H1 (cell line): ENCODE results near the gene MAP6D1. TPM values are rescaled to one million over a fixed set of nuclear protein-coding genes. Genes with fewer than 3 reads are reported as not detected.

Experiments used
- CTCF ChIA-PET: fragments of 300-600 bp; sonication (Branson Sonifier 250); formaldehyde crosslinking; loops from one replicate; lab custom pipeline; 2021; ENCODE audit not compliant: partially characterized antibody; lab: Charles Lee
- POLR2A ChIA-PET: fragments of 300-600 bp; sonication (Branson Sonifier 250); formaldehyde crosslinking; loops from one replicate; lab custom pipeline; 2021; ENCODE audit warnings: inconsistent platforms; ENCODE audit not compliant: partially characterized antibody; lab: Charles Lee
- DNase-seq, 2 experiments: peaks; one replicate each; pipeline versions ENCODE4 v3.0.0 to v3.0.0-alpha.2; 2010 to 2022; ENCODE audit warnings: low spot score in 2 of 2, low read depth in 1 of 2, mixed read lengths in 1 of 2
- FAIRE-seq: peaks from 2 replicates; lab custom pipeline; 2011; peaks lifted over from hg19 to GRCh38; lab: Jason Lieb, UNC
- H2AFZ ChIP-seq: 2 replicates; pipeline ENCODE4 v1.8.1; 2012; ENCODE audit warnings: low read length, inconsistent platforms
- H2AK5ac ChIP-seq: 2 replicates; pipeline ENCODE4 v1.6.1; 2013; ENCODE audit warnings: low read depth, low read length
- H2BK120ac ChIP-seq: replicated peaks from 2 replicates; pipeline ENCODE3; 2013; ENCODE audit warnings: low read depth, low read length, inconsistent platforms
- H2BK12ac ChIP-seq: 2 replicates; pipeline ENCODE4 v1.6.1; 2013; ENCODE audit warnings: low read depth, low read length
- H2BK15ac ChIP-seq: 2 replicates; pipeline ENCODE4 v1.6.1; 2013; ENCODE audit warnings: low read length
- H2BK20ac ChIP-seq: 2 replicates; pipeline ENCODE4 v1.6.1; 2013; ENCODE audit warnings: low read length
- H2BK5ac ChIP-seq: 2 replicates; pipeline ENCODE4 v1.6.1; 2013; ENCODE audit warnings: low read depth, low read length
- H3K14ac ChIP-seq: 2 replicates; pipeline ENCODE4 v1.6.1; 2013; ENCODE audit warnings: inconsistent platforms; ENCODE audit not compliant: insufficient read length
- H3K18ac ChIP-seq: 2 replicates; pipeline ENCODE4 v1.6.1; 2013; ENCODE audit warnings: low read length; ENCODE audit errors: extremely low read depth
- H3K23ac ChIP-seq: 2 replicates; pipeline ENCODE4 v1.6.1; 2013; ENCODE audit warnings: inconsistent platforms; ENCODE audit not compliant: insufficient read length
- H3K23me2 ChIP-seq: 2 replicates; pipeline ENCODE4 v1.6.1; 2013; ENCODE audit warnings: low read depth, low read length
- H3K27ac ChIP-seq: 2 replicates; pipeline ENCODE4 v1.6.1; 2011; ENCODE audit warnings: low read depth, low read length, inconsistent platforms
- H3K27me3 ChIP-seq, 4 experiments: replicated peaks in 1 of 4; 1 replicate in 1 of 4; 2 replicates in 3 of 4; pipeline versions ENCODE4 v1.6.1 to v1.8.1; 2011 to 2013; ENCODE audit warnings: low read length in 3 of 4, mild to moderate bottlenecking in 3 of 4, inconsistent platforms in 2 of 4, mixed read lengths in 2 of 4, moderate library complexity in 1 of 4; ENCODE audit not compliant: control insufficient read depth in 3 of 4, insufficient read depth in 3 of 4; ENCODE audit errors: extremely low read depth in 1 of 4
- H3K36me3 ChIP-seq, 4 experiments: 2 replicates each; pipeline versions ENCODE4 v1.6.1 to v1.8.1; 2011 to 2013; ENCODE audit warnings: mild to moderate bottlenecking in 4 of 4, low read length in 3 of 4, moderate library complexity in 2 of 4, control low read depth in 1 of 4, inconsistent platforms in 1 of 4; ENCODE audit not compliant: insufficient read depth in 4 of 4, control insufficient read depth in 2 of 4
- H3K4ac ChIP-seq: replicated peaks from 2 replicates; pipeline ENCODE3; 2013; ENCODE audit warnings: low read length, low read depth, mixed read lengths, inconsistent platforms; ENCODE audit not compliant: insufficient read length
- H3K4me1 ChIP-seq, 4 experiments: replicated peaks in 1 of 4; 1 replicate in 1 of 4; 2 replicates in 3 of 4; pipeline versions ENCODE4 v1.6.1 to v1.8.1; 2011 to 2013; ENCODE audit warnings: low read length in 3 of 4, inconsistent platforms in 2 of 4, mixed read lengths in 1 of 4; ENCODE audit not compliant: insufficient read depth in 4 of 4, control insufficient read depth in 3 of 4
- H3K4me2 ChIP-seq, 2 experiments: 2 replicates each; pipeline versions ENCODE4 v1.6.1 to v1.8.1; 2011 to 2013; ENCODE audit warnings: low read depth in 2 of 2, low read length in 2 of 2, control low read depth in 1 of 2, inconsistent platforms in 1 of 2, mild to moderate bottlenecking in 1 of 2; ENCODE audit not compliant: insufficient read depth in 1 of 2
- H3K4me3 ChIP-seq, 4 experiments: fragments of 200-600, 300-600 bp in 1 of 4; sonication (generic), shearing (Covaris generic), sonication (Bioruptor Twin) in 1 of 4; 2 replicates each; pipeline versions ENCODE4 v1.5.1 to v1.8.1; 2011 to 2016; ENCODE audit warnings: low read length in 4 of 4, low read depth in 3 of 4, control low read depth in 2 of 4, inconsistent platforms in 2 of 4, mild to moderate bottlenecking in 2 of 4, mixed read lengths in 1 of 4, moderate library complexity in 1 of 4; ENCODE audit not compliant: insufficient read depth in 2 of 4; ENCODE audit errors: extremely low read depth in 1 of 4
- H3K56ac ChIP-seq: replicated peaks from 2 replicates; pipeline ENCODE3; 2013; ENCODE audit warnings: low read depth, mild to moderate bottlenecking, mixed read lengths, low read length, inconsistent platforms; ENCODE audit not compliant: insufficient read length
- H3K79me1 ChIP-seq: 2 replicates; pipeline ENCODE4 v1.6.1; 2013; ENCODE audit warnings: low read depth, low read length, control low read depth
- H3K79me2 ChIP-seq, 2 experiments: 2 replicates each; pipeline versions ENCODE4 v1.6.1 to v1.8.1; 2012 to 2013; ENCODE audit warnings: low read length in 2 of 2, mild to moderate bottlenecking in 2 of 2, inconsistent platforms in 1 of 2; ENCODE audit not compliant: insufficient read depth in 2 of 2, control insufficient read depth in 1 of 2
- H3K9ac ChIP-seq, 4 experiments: replicated peaks in 1 of 4; 1 replicate in 1 of 4; 2 replicates in 3 of 4; pipeline versions ENCODE4 v1.6.1 to v1.8.1; 2011 to 2013; ENCODE audit warnings: low read depth in 3 of 4, low read length in 3 of 4, control low read depth in 2 of 4, mild to moderate bottlenecking in 2 of 4, moderate library complexity in 2 of 4, inconsistent platforms in 1 of 4; ENCODE audit errors: extremely low read depth in 1 of 4
- H3K9me3 ChIP-seq, 2 experiments: 2 replicates each; pipeline versions ENCODE4 v1.6.1 to v1.8.1; 2012 to 2013; ENCODE audit warnings: mild to moderate bottlenecking in 2 of 2, moderate library complexity in 2 of 2, control low read depth in 1 of 2, inconsistent platforms in 1 of 2, low read depth in 1 of 2, low read length in 1 of 2, mixed read lengths in 1 of 2; ENCODE audit not compliant: insufficient read depth in 2 of 2
- H4K20me1 ChIP-seq, 2 experiments: replicated peaks in 1 of 2; 2 replicates each; pipeline versions ENCODE3 to v1.8.1; 2011 to 2013; ENCODE audit warnings: inconsistent platforms in 2 of 2, low read length in 2 of 2, mild to moderate bottlenecking in 1 of 2; ENCODE audit not compliant: insufficient read depth in 2 of 2, control insufficient read depth in 1 of 2
- H4K5ac ChIP-seq: 2 replicates; pipeline ENCODE4 v1.6.1; 2013; ENCODE audit warnings: low read length, low read depth, mixed read lengths, inconsistent platforms; ENCODE audit not compliant: insufficient read length
- H4K8ac ChIP-seq: 2 replicates; pipeline ENCODE4 v1.8.0; 2013; ENCODE audit warnings: mild to moderate bottlenecking, moderate library complexity, low read length, inconsistent platforms; ENCODE audit not compliant: insufficient read depth; ENCODE audit errors: extremely low read depth
- H4K91ac ChIP-seq: replicated peaks from 2 replicates; pipeline ENCODE3; 2013; ENCODE audit warnings: low read length, mixed read lengths, inconsistent platforms; ENCODE audit not compliant: insufficient read length
- ATF2 ChIP-seq: IDR thresholded peaks from 2 replicates; pipeline ENCODE4 v1.6.1; 2012; ENCODE audit warnings: low read length, inconsistent platforms
- CTBP2 ChIP-seq: IDR thresholded peaks from 2 replicates; pipeline ENCODE4 v1.7.0; 2011; ENCODE audit warnings: borderline replicate concordance, mild to moderate bottlenecking, moderate library complexity, mixed read lengths, low read length; ENCODE audit not compliant: insufficient read depth, insufficient read length
- E2F6 ChIP-seq: IDR thresholded peaks from 2 replicates; pipeline ENCODE4 v1.6.1; 2012; ENCODE audit warnings: inconsistent platforms
- EZH2 ChIP-seq: fragments of 200-600 bp; sonication (generic); IDR thresholded peaks from 2 replicates; pipeline ENCODE4 v1.7.1; 2012; ENCODE audit warnings: low read depth, mild to moderate bottlenecking, moderate library complexity, low read length, inconsistent platforms; ENCODE audit not compliant: severe bottlenecking
- GABPA ChIP-seq: IDR thresholded peaks from 2 replicates; pipeline ENCODE4 v1.6.1; 2011; ENCODE audit warnings: mild to moderate bottlenecking, low read length, moderate library complexity, borderline replicate concordance; ENCODE audit not compliant: insufficient read depth
- NANOG ChIP-seq: IDR thresholded peaks from 2 replicates; pipeline ENCODE4 v1.6.1; 2011; ENCODE audit warnings: low read length, low read depth, mild to moderate bottlenecking, inconsistent platforms; ENCODE audit not compliant: insufficient read depth, poor library complexity, severe bottlenecking
- NRF1 ChIP-seq: IDR thresholded peaks from 2 replicates; pipeline ENCODE4 v1.6.1; 2011; ENCODE audit warnings: mild to moderate bottlenecking, low read depth, low read length, improper control_type of control experiment
- RAD21 ChIP-seq, 2 experiments: IDR thresholded peaks in 1 of 2; conservative IDR thresholded peaks in 1 of 2; 2 replicates each; pipeline ENCODE4 v1.6.1; 2011; ENCODE audit warnings: low read depth in 2 of 2, low read length in 2 of 2, improper control_type of control experiment in 1 of 2, inconsistent platforms in 1 of 2, mild to moderate bottlenecking in 1 of 2, moderate library complexity in 1 of 2
- RXRA ChIP-seq: IDR thresholded peaks from 2 replicates; pipeline ENCODE4 v1.6.1; 2011; ENCODE audit warnings: low read depth, mild to moderate bottlenecking, low read length, moderate library complexity; ENCODE audit not compliant: insufficient read depth
- SAP30 ChIP-seq: fragments of 300-600 bp; sonication (generic); IDR thresholded peaks from 2 replicates; pipeline ENCODE4 v1.7.1; 2012; ENCODE audit warnings: low read length, moderate library complexity, mild to moderate bottlenecking, inconsistent platforms; ENCODE audit not compliant: insufficient read depth, insufficient replicate concordance
- WGBS, 2 experiments: shearing (Covaris generic) in 1 of 2; methylation state at CpG; one replicate each; pipeline versions ENCODE4 v1.1.6 to v1.1.7; 2013 to 2015; ENCODE audit warnings: low lambda C conversion rate in 2 of 2, mixed read lengths in 2 of 2, inconsistent platforms in 1 of 2, low coverage in 1 of 2, missing lambda C conversion rate in 1 of 2; ENCODE audit not compliant: insufficient replicate concordance in 2 of 2, insufficient coverage in 1 of 2, insufficient read length in 1 of 2; ENCODE audit errors: extremely low coverage in 1 of 2, missing lambda C conversion rate in 1 of 2; 5-methylcytosine and 5-hydroxymethylcytosine counted together
- polyA plus RNA-seq, 7 experiments: library from polyadenylated mRNA; depleted of rRNA in 3 of 7; stranded (reverse) in 5 of 7; unstranded in 2 of 7; fragments of >200 nt in 5 of 7; fragments of 200-250 nt in 2 of 7; gene quantifications; 1 replicate in 5 of 7; 2 replicates in 1 of 7; 4 replicates in 1 of 7; pipeline versions ENCODE4 v1.2.1 to v1.2.3, GENCODE V29; 2011 to 2013; ENCODE audit warnings: missing spikeins in 2 of 7, mixed read lengths in 2 of 7
- total RNA-seq: library from RNA; stranded (reverse); fragmentation: NEBNext Ultra II Directional; extraction: Animal tissue kit (Norgen Biotek cat#: 25700); gene quantifications from 2 replicates; pipeline ENCODE4 v1.2.1, GENCODE V29; 2021

MAP6D1 gene
- total and polyA plus RNA-seq, 2 of the 8 experiments (the other 6 are each of a cell fraction or from before 2014, with no cell fraction given) = 4.8 to 5.2 TPM

- no peak overlapping the region for H2BK12ac ChIP-seq
- H2BK5ac ChIP-seq = no peak overlapping the region
- H4K8ac ChIP-seq = no peak overlapping the region
- no peak overlapping the region for H3K4me2 ChIP-seq
- no peaks in the 10 kb centered on the region for H3K27me3 ChIP-seq
- H2BK15ac ChIP-seq = no peak overlapping the region
- DNase-seq (peak in 1 of 2 experiments; percentile 6), FAIRE-seq (no peak)
- no peaks in the 10 kb centered on the region for H3K79me2 ChIP-seq
- H3K23me2 ChIP-seq = no peaks in the 10 kb centered on the region
- no peak overlapping the region for H2BK20ac ChIP-seq
- H3K79me1 ChIP-seq = no peaks in the 10 kb centered on the region
- 95% methylated on average over 4 of the region's 4 CpGs; no CpG with 5 or more reads in 1 of the 2 experiments for WGBS, 2 experiments
- no peak overlapping the region for H2AFZ ChIP-seq
- H3K4ac ChIP-seq = no peak overlapping the region
- no peak overlapping the region for H4K5ac ChIP-seq
- H3K9ac ChIP-seq = no peak overlapping the region
- H3K27ac ChIP-seq = no peak overlapping the region
- H3K9me3 ChIP-seq = no peaks in the 10 kb centered on the region
- peaks cover 4 to 38% (median 19%) of the 10 kb centered on the region in 4 experiments; a peak in 7 of 8 replicates for H3K36me3 ChIP-seq
- ChIA-PET POLR2A (no interaction called here), CTCF (interaction anchor here (1.0 to 1.5 kb wide), 3 partner anchors 14 to 618 kb away, joined by 3 to 9 read pairs (median 4); partner anchors contain the start of gene MAP6D1)
- H2BK120ac ChIP-seq = no peak overlapping the region
- no peak overlapping the region for H3K14ac ChIP-seq
- H3K23ac ChIP-seq = no peak overlapping the region
- no peak overlapping the region for H3K56ac ChIP-seq
- H3K4me1 ChIP-seq = no peaks in the 10 kb centered on the region
- H2AK5ac ChIP-seq = no peak overlapping the region
- no peak overlapping the region for H4K91ac ChIP-seq
- peaks cover 2 to 3% of the 10 kb centered on the region in 2 experiments for H4K20me1 ChIP-seq
- H3K4me3 ChIP-seq = no peak overlapping the region
- H3K18ac ChIP-seq = no peak overlapping the region
- TF ChIP-seq GABPA = no peak
- no peak for TF ChIP-seq EZH2
- TF ChIP-seq CTBP2 = no peak
- no peak for TF ChIP-seq NANOG
- TF ChIP-seq NRF1 = no peak
- TF ChIP-seq RAD21 (IDR thresholded peaks at IDR 0.05 in 1 of 2, conservative IDR thresholded peaks at IDR 0.05 in 1 of 2; ENCODE audit: low read depth in 2 of 2, low read length in 2 of 2) = no peak
- TF ChIP-seq RXRA = no peak
- no peak for TF ChIP-seq SAP30
- no peak for TF ChIP-seq ATF2
- no peak for TF ChIP-seq E2F6
Observed at GRCh38 chr3:183839751-183840150, 14.4 kb upstream of the MAP6D1 start.
